HepG2 (cell line): ENCODE data around the gene DBNDD1. TPM values are rescaled to one million over a fixed set of nuclear protein-coding genes. Genes with fewer than 3 reads are reported as not detected.
A peak's percentile ranks its signal among the peaks of the same experiment; 100 is the strongest.

Source experiments
- FIP1L1 ChIP-seq: fragments of 200-400 bp; formaldehyde crosslinking; IDR thresholded peaks from 2 replicates; pipeline ENCODE4 v1.6.1; 2018; ENCODE audit warnings: low read depth, mild to moderate bottlenecking, low read length, moderate library complexity, borderline replicate concordance; ENCODE audit not compliant: insufficient read depth
- GATAD1 ChIP-seq: IDR thresholded peaks from 2 replicates; pipeline ENCODE4 v1.6.1; 2016; ENCODE audit warnings: missing genetic modification reagents, missing compliant biosample characterization
- HNRNPK ChIP-seq: fragments of 200-400 bp; formaldehyde crosslinking; IDR thresholded peaks from 2 replicates; pipeline ENCODE4 v1.6.1; 2018; ENCODE audit warnings: low read length, low read depth, moderate library complexity, mild to moderate bottlenecking; ENCODE audit not compliant: poor library complexity, severe bottlenecking
- PAWR ChIP-seq: sonication (generic); formaldehyde crosslinking; IDR thresholded peaks from 2 replicates; pipeline ENCODE4 v1.4.0; 2020; ENCODE audit warnings: missing genetic modification reagents, mild to moderate bottlenecking, borderline replicate concordance
- YEATS4 ChIP-seq: sonication (generic); formaldehyde crosslinking; IDR thresholded peaks from 2 replicates; pipeline ENCODE4 v1.4.0; 2020; ENCODE audit warnings: missing genetic modification reagents, borderline replicate concordance
- ZNF629 ChIP-seq: sonication (generic); formaldehyde crosslinking; conservative IDR thresholded peaks from 2 replicates; pipeline ENCODE4 v1.5.0; 2020; ENCODE audit warnings: missing genetic modification reagents
- polyA plus RNA-seq, 8 experiments: library from polyadenylated mRNA; depleted of rRNA in 3 of 8; stranded (reverse) in 7 of 8; unstranded in 1 of 8; fragments of >200 nt; fragmentation: Illumina TruSeq in 4 of 8; extraction: Trizol in 4 of 8; gene quantifications; 2 replicates each; pipeline versions ENCODE4 v1.2.1 to v1.2.3, GENCODE V29; 2011 to 2016; ENCODE audit warnings: low read depth in 4 of 8, missing spikeins in 1 of 8, mixed read lengths in 1 of 8; ENCODE audit not compliant: insufficient read depth in 1 of 8
- total RNA-seq, 5 experiments: library from RNA; depleted of rRNA; stranded (reverse); fragments of >200 nt; fragmentation: Illumina TruSeq; extraction: Trizol; gene quantifications; 2 replicates each; pipeline ENCODE4 v1.2.3, GENCODE V29; 2016; ENCODE audit warnings: low read depth in 1 of 5
- TF ChIP-seq, protein P1 (sequence below): sonication (generic); formaldehyde crosslinking; IDR thresholded peaks from 2 replicates; pipeline ENCODE4 v1.4.0; 2020; ENCODE audit warnings: missing genetic modification reagents
- TF ChIP-seq, protein P2 (sequence below), 2 experiments: fragments of 450-650 bp in 1 of 2; sonication (generic) in 1 of 2; formaldehyde crosslinking in 1 of 2; IDR thresholded peaks; 2 replicates each; pipeline versions ENCODE4 v1.6.1 to v1.8.0; 2016 to 2022; ENCODE audit warnings: antibody characterized with exemption in 1 of 2, mild to moderate bottlenecking in 1 of 2, missing genetic modification reagents in 1 of 2
- TF ChIP-seq, protein P3 (sequence below): sonication (generic); formaldehyde crosslinking; IDR thresholded peaks from 2 replicates; pipeline ENCODE4 v1.4.0; 2020; ENCODE audit warnings: missing genetic modification reagents
- TF ChIP-seq, protein P4 (sequence below): sonication (generic); formaldehyde crosslinking; IDR thresholded peaks from 2 replicates; pipeline ENCODE4 v1.4.0; 2020; ENCODE audit warnings: missing genetic modification reagents

DBNDD1 gene
- total and polyA plus RNA-seq, 2 of the 13 experiments (the other 11 are each of a cell fraction or from before 2014, with no cell fraction given), result 17.0 to 40.4 TPM

GRCh38 chr16:90018652-90019542 lies at the start of gene DBNDD1 (continued):
- TF ChIP-seq, protein P1, sequence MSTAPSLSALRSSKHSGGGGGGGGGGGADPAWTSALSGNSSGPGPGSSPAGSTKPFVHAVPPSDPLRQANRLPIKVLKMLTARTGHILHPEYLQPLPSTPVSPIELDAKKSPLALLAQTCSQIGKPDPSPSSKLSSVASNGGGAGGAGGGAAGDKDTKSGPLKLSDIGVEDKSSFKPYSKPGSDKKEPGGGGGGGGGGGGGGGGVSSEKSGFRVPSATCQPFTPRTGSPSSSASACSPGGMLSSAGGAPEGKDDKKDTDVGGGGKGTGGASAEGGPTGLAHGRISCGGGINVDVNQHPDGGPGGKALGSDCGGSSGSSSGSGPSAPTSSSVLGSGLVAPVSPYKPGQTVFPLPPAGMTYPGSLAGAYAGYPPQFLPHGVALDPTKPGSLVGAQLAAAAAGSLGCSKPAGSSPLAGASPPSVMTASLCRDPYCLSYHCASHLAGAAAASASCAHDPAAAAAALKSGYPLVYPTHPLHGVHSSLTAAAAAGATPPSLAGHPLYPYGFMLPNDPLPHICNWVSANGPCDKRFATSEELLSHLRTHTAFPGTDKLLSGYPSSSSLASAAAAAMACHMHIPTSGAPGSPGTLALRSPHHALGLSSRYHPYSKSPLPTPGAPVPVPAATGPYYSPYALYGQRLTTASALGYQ, result no peak
- TF ChIP-seq ZNF629 (CRISPR knock-in tag), result no peak
- TF ChIP-seq FIP1L1, result no peak
- TF ChIP-seq, protein P2, sequence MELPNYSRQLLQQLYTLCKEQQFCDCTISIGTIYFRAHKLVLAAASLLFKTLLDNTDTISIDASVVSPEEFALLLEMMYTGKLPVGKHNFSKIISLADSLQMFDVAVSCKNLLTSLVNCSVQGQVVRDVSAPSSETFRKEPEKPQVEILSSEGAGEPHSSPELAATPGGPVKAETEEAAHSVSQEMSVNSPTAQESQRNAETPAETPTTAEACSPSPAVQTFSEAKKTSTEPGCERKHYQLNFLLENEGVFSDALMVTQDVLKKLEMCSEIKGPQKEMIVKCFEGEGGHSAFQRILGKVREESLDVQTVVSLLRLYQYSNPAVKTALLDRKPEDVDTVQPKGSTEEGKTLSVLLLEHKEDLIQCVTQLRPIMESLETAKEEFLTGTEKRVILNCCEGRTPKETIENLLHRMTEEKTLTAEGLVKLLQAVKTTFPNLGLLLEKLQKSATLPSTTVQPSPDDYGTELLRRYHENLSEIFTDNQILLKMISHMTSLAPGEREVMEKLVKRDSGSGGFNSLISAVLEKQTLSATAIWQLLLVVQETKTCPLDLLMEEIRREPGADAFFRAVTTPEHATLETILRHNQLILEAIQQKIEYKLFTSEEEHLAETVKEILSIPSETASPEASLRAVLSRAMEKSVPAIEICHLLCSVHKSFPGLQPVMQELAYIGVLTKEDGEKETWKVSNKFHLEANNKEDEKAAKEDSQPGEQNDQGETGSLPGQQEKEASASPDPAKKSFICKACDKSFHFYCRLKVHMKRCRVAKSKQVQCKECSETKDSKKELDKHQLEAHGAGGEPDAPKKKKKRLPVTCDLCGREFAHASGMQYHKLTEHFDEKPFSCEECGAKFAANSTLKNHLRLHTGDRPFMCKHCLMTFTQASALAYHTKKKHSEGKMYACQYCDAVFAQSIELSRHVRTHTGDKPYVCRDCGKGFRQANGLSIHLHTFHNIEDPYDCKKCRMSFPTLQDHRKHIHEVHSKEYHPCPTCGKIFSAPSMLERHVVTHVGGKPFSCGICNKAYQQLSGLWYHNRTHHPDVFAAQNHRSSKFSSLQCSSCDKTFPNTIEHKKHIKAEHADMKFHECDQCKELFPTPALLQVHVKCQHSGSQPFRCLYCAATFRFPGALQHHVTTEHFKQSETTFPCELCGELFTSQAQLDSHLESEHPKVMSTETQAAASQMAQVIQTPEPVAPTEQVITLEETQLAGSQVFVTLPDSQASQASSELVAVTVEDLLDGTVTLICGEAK (IDR thresholded peaks at IDR 0.05), result no peak
- TF ChIP-seq, protein P2 (CRISPR knock-in tag; IDR thresholded peaks at IDR 0.05), result no peak; the same call in 1 of the 2 replicates
- TF ChIP-seq HNRNPK, result peak; percentile 85
- TF ChIP-seq, protein P3, sequence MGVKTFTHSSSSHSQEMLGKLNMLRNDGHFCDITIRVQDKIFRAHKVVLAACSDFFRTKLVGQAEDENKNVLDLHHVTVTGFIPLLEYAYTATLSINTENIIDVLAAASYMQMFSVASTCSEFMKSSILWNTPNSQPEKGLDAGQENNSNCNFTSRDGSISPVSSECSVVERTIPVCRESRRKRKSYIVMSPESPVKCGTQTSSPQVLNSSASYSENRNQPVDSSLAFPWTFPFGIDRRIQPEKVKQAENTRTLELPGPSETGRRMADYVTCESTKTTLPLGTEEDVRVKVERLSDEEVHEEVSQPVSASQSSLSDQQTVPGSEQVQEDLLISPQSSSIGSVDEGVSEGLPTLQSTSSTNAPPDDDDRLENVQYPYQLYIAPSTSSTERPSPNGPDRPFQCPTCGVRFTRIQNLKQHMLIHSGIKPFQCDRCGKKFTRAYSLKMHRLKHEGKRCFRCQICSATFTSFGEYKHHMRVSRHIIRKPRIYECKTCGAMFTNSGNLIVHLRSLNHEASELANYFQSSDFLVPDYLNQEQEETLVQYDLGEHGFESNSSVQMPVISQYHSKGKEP (CRISPR knock-in tag), result 0 out of 2 replicates have a peak, but pooled peaks have one; percentile 9
- TF ChIP-seq PAWR (CRISPR knock-in tag), result no peak
- TF ChIP-seq GATAD1, result 0 out of 2 replicates have a peak, but pooled peaks have one; percentile 22
- TF ChIP-seq YEATS4, result peak; percentile 71; the same call in 1 of the 2 replicates
- TF ChIP-seq, protein P4, sequence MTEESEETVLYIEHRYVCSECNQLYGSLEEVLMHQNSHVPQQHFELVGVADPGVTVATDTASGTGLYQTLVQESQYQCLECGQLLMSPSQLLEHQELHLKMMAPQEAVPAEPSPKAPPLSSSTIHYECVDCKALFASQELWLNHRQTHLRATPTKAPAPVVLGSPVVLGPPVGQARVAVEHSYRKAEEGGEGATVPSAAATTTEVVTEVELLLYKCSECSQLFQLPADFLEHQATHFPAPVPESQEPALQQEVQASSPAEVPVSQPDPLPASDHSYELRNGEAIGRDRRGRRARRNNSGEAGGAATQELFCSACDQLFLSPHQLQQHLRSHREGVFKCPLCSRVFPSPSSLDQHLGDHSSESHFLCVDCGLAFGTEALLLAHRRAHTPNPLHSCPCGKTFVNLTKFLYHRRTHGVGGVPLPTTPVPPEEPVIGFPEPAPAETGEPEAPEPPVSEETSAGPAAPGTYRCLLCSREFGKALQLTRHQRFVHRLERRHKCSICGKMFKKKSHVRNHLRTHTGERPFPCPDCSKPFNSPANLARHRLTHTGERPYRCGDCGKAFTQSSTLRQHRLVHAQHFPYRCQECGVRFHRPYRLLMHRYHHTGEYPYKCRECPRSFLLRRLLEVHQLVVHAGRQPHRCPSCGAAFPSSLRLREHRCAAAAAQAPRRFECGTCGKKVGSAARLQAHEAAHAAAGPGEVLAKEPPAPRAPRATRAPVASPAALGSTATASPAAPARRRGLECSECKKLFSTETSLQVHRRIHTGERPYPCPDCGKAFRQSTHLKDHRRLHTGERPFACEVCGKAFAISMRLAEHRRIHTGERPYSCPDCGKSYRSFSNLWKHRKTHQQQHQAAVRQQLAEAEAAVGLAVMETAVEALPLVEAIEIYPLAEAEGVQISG, result peak; percentile 39
